K562 (cell line): ENCODE data around the gene PHF1. TPM values are rescaled to one million over a fixed set of nuclear protein-coding genes. Genes with fewer than 3 reads are reported as not detected.

ENCODE experiments used
- ATF7 ChIP-seq: fragments of 450-650 bp; IDR thresholded peaks from 2 replicates; pipeline ENCODE4 v1.7.1; 2014; ENCODE audit warnings: mild to moderate bottlenecking, moderate library complexity
- ELF4 ChIP-seq: fragments of 450-650 bp; formaldehyde crosslinking; IDR thresholded peaks from 2 replicates; pipeline ENCODE4 v1.4.0; 2022; ENCODE audit warnings: missing genetic modification characterization
- FOXK2 ChIP-seq, 2 experiments: fragments of 450-650 bp; IDR thresholded peaks in 1 of 2; conservative IDR thresholded peaks in 1 of 2; 2 replicates each; pipeline ENCODE4 v1.6.1; 2016; ENCODE audit warnings: low read depth in 2 of 2, mild to moderate bottlenecking in 1 of 2
- SMAD4 ChIP-seq: fragments of 250-450 bp; sonication (Bioruptor Pico); conservative IDR thresholded peaks from 2 replicates; pipeline ENCODE4 v1.8.0; 2021; ENCODE audit warnings: inconsistent platforms, mild to moderate bottlenecking, moderate library complexity
- YY1 ChIP-seq, 3 experiments: IDR thresholded peaks; 2 replicates each; pipeline ENCODE4 v1.6.1; 2011; ENCODE audit warnings: low read length in 2 of 3, mild to moderate bottlenecking in 2 of 3, moderate library complexity in 2 of 3, borderline replicate concordance in 1 of 3, control low read depth in 1 of 3, low read depth in 1 of 3; ENCODE audit not compliant: insufficient read depth in 3 of 3, insufficient replicate concordance in 2 of 3, control insufficient read depth in 1 of 3, insufficient read length in 1 of 3; ENCODE audit errors: extremely low read depth in 1 of 3
- polyA plus RNA-seq, 8 experiments: library from polyadenylated mRNA; depleted of rRNA in 4 of 8; stranded (reverse) in 5 of 8; unstranded in 3 of 8; fragments of >200 nt; fragmentation: Nextera tagmentation in 2 of 8; fragmentation: Illumina TruSeq in 1 of 8; extraction: Ambion mirVana in 2 of 8; extraction: Trizol in 1 of 8; gene quantifications; 2 replicates each; pipeline versions ENCODE4 v1.2.1 to v1.2.3, GENCODE V29; 2011 to 2014; ENCODE audit warnings: inconsistent platforms in 1 of 8, missing spikeins in 1 of 8
- total RNA-seq, 7 experiments: library from RNA; depleted of rRNA in 6 of 7; stranded (reverse); fragments of >200 nt in 6 of 7; fragmentation: Illumina TruSeq in 2 of 7; extraction: Trizol in 2 of 7; gene quantifications; 2 replicates each; pipeline versions ENCODE4 v1.2.1 to v1.2.3, GENCODE V29; 2011 to 2021; ENCODE audit warnings: low replicate concordance in 1 of 7
- TF ChIP-seq, protein P1 (sequence below): fragments of 450-650 bp; IDR thresholded peaks from 2 replicates; pipeline ENCODE4 v1.6.1; 2016; ENCODE audit warnings: mild to moderate bottlenecking, moderate library complexity
- TF ChIP-seq, protein P2 (sequence below): IDR thresholded peaks from 2 replicates; pipeline ENCODE4 v1.6.1; 2012; ENCODE audit warnings: low read depth, low read length, improper control_type of control experiment, borderline replicate concordance
- TF ChIP-seq, protein P3 (sequence below): fragments of 450-650 bp; IDR thresholded peaks from 2 replicates; pipeline ENCODE4 v1.7.1; 2018; ENCODE audit warnings: mild to moderate bottlenecking, low read depth; ENCODE audit not compliant: partially characterized antibody

PHF1 gene
- total and polyA plus RNA-seq, 9 of the 15 experiments (the other 6 are each of a cell fraction or from before 2014, with no cell fraction given): 3.7 to 64.2 (median 33.7) TPM

DNA sequence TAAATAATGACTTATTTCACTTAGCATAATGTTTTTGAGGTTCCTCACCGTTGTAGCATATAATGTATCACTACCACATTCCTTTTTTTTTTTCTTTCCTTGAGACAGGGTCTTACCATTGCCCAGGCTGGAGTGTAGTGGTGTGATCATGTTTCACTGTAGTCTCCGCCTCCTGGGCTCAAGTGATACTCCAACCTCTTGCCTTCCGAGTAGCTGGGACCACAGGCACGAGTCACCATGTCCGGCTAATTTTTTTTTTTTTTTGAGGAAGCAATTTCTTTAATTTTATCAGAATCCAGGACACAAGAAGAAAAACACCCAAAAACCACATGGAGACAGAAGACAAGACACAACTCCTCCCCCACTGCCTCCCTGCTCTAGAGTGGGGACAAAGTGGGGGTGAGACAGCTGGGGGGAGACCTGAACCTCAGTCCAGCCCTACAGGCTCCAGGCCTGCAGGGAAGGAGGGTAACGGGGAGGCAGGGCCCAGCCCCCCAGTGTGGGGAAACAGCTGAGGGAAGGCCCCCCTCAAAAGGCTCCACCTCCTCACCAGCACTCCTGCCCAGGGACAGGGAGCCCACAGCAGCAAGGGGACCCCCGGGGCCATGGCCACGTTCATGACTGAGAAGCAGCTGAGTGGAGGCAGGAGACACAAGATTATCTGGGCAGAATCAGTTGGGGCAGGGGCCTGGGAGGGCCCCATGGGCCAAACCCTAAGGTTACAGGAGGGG lies 46.2 kb upstream of the PHF1 start (continued):
- TF ChIP-seq, protein P1, sequence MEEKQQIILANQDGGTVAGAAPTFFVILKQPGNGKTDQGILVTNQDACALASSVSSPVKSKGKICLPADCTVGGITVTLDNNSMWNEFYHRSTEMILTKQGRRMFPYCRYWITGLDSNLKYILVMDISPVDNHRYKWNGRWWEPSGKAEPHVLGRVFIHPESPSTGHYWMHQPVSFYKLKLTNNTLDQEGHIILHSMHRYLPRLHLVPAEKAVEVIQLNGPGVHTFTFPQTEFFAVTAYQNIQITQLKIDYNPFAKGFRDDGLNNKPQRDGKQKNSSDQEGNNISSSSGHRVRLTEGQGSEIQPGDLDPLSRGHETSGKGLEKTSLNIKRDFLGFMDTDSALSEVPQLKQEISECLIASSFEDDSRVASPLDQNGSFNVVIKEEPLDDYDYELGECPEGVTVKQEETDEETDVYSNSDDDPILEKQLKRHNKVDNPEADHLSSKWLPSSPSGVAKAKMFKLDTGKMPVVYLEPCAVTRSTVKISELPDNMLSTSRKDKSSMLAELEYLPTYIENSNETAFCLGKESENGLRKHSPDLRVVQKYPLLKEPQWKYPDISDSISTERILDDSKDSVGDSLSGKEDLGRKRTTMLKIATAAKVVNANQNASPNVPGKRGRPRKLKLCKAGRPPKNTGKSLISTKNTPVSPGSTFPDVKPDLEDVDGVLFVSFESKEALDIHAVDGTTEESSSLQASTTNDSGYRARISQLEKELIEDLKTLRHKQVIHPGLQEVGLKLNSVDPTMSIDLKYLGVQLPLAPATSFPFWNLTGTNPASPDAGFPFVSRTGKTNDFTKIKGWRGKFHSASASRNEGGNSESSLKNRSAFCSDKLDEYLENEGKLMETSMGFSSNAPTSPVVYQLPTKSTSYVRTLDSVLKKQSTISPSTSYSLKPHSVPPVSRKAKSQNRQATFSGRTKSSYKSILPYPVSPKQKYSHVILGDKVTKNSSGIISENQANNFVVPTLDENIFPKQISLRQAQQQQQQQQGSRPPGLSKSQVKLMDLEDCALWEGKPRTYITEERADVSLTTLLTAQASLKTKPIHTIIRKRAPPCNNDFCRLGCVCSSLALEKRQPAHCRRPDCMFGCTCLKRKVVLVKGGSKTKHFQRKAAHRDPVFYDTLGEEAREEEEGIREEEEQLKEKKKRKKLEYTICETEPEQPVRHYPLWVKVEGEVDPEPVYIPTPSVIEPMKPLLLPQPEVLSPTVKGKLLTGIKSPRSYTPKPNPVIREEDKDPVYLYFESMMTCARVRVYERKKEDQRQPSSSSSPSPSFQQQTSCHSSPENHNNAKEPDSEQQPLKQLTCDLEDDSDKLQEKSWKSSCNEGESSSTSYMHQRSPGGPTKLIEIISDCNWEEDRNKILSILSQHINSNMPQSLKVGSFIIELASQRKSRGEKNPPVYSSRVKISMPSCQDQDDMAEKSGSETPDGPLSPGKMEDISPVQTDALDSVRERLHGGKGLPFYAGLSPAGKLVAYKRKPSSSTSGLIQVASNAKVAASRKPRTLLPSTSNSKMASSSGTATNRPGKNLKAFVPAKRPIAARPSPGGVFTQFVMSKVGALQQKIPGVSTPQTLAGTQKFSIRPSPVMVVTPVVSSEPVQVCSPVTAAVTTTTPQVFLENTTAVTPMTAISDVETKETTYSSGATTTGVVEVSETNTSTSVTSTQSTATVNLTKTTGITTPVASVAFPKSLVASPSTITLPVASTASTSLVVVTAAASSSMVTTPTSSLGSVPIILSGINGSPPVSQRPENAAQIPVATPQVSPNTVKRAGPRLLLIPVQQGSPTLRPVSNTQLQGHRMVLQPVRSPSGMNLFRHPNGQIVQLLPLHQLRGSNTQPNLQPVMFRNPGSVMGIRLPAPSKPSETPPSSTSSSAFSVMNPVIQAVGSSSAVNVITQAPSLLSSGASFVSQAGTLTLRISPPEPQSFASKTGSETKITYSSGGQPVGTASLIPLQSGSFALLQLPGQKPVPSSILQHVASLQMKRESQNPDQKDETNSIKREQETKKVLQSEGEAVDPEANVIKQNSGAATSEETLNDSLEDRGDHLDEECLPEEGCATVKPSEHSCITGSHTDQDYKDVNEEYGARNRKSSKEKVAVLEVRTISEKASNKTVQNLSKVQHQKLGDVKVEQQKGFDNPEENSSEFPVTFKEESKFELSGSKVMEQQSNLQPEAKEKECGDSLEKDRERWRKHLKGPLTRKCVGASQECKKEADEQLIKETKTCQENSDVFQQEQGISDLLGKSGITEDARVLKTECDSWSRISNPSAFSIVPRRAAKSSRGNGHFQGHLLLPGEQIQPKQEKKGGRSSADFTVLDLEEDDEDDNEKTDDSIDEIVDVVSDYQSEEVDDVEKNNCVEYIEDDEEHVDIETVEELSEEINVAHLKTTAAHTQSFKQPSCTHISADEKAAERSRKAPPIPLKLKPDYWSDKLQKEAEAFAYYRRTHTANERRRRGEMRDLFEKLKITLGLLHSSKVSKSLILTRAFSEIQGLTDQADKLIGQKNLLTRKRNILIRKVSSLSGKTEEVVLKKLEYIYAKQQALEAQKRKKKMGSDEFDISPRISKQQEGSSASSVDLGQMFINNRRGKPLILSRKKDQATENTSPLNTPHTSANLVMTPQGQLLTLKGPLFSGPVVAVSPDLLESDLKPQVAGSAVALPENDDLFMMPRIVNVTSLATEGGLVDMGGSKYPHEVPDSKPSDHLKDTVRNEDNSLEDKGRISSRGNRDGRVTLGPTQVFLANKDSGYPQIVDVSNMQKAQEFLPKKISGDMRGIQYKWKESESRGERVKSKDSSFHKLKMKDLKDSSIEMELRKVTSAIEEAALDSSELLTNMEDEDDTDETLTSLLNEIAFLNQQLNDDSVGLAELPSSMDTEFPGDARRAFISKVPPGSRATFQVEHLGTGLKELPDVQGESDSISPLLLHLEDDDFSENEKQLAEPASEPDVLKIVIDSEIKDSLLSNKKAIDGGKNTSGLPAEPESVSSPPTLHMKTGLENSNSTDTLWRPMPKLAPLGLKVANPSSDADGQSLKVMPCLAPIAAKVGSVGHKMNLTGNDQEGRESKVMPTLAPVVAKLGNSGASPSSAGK: peak; percentile 60
- TF ChIP-seq ATF7 (0 out of 2 replicates have a peak, but pooled peaks have one; percentile 44), YY1 (IDR thresholded peaks at IDR 0.05; ENCODE audit: borderline replicate concordance in 1 of 3, control insufficient read depth in 1 of 3, extremely low read depth in 1 of 3, insufficient read depth in 3 of 3, insufficient read length in 1 of 3, insufficient replicate concordance in 2 of 3, low read depth in 1 of 3, low read length in 2 of 3) (peak in 1 of 3 experiments; percentile 11), FOXK2 (conservative IDR thresholded peaks at IDR 0.05 in 1 of 2, IDR thresholded peaks at IDR 0.05 in 1 of 2; ENCODE audit: low read depth in 2 of 2) (peak in 1 of 2 experiments; percentile 68; a peak in 2 of 4 replicates), SMAD4 (CRISPR knock-in tag) (0 out of 2 replicates have a peak, but pooled peaks have one; percentile 40), ELF4 (CRISPR knock-in tag) (peak; percentile 65; the same call in 1 of the 2 replicates)
- TF ChIP-seq, protein P2, sequence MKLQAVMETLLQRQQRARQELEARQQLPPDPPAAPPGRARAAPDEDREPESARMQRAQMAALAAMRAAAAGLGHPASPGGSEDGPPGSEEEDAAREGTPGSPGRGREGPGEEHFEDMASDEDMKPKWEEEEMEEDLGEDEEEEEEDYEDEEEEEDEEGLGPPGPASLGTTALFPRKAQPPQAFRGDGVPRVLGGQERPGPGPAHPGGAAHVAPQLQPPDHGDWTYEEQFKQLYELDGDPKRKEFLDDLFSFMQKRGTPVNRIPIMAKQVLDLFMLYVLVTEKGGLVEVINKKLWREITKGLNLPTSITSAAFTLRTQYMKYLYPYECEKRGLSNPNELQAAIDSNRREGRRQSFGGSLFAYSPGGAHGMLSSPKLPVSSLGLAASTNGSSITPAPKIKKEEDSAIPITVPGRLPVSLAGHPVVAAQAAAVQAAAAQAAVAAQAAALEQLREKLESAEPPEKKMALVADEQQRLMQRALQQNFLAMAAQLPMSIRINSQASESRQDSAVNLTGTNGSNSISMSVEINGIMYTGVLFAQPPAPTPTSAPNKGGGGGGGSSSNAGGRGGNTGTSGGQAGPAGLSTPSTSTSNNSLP: peak; percentile 65; the same call in 1 of the 2 replicates
- TF ChIP-seq, protein P3, sequence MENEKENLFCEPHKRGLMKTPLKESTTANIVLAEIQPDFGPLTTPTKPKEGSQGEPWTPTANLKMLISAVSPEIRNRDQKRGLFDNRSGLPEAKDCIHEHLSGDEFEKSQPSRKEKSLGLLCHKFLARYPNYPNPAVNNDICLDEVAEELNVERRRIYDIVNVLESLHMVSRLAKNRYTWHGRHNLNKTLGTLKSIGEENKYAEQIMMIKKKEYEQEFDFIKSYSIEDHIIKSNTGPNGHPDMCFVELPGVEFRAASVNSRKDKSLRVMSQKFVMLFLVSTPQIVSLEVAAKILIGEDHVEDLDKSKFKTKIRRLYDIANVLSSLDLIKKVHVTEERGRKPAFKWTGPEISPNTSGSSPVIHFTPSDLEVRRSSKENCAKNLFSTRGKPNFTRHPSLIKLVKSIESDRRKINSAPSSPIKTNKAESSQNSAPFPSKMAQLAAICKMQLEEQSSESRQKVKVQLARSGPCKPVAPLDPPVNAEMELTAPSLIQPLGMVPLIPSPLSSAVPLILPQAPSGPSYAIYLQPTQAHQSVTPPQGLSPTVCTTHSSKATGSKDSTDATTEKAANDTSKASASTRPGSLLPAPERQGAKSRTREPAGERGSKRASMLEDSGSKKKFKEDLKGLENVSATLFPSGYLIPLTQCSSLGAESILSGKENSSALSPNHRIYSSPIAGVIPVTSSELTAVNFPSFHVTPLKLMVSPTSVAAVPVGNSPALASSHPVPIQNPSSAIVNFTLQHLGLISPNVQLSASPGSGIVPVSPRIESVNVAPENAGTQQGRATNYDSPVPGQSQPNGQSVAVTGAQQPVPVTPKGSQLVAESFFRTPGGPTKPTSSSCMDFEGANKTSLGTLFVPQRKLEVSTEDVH: peak; percentile 32
